WTC11 (cell line): Measurements from ENCODE around the gene CHPT1. TPM values are rescaled to one million over a fixed set of nuclear protein-coding genes. Genes with fewer than 3 reads are reported as not detected.

ENCODE experiments used
- ATAC-seq: fragments of 200-7000 bp; cut with Tn5 transposase; 2 replicates; pipeline ENCODE4 v1.10.0; 2021; ENCODE audit warnings: mild to moderate bottlenecking, moderate library complexity
- CTCF ChIA-PET: fragments of 300-600 bp; sonication (Branson Sonifier 250); formaldehyde crosslinking; loops from one replicate; lab custom pipeline; 2021; ENCODE audit warnings: antibody characterized with exemption; lab: Charles Lee
- POLR2A ChIA-PET: fragments of 350-600 bp; sonication (Branson Sonifier 250); formaldehyde crosslinking; loops from one replicate; lab custom pipeline; 2021; ENCODE audit warnings: antibody characterized with exemption; lab: Charles Lee
- DNase-seq: peaks from one replicate; pipeline ENCODE4 v3.0.0; 2021; ENCODE audit warnings: low spot score
- H3K27ac Mint-ChIP-seq: 2 replicates; pipeline ENCODE4 v1.8.0; 2021; ENCODE audit warnings: mixed read lengths
- H3K27me3 Mint-ChIP-seq: 2 replicates; pipeline ENCODE4 v1.8.0; 2021; ENCODE audit warnings: low read depth, mild to moderate bottlenecking, moderate library complexity, mixed read lengths
- H3K36me3 Mint-ChIP-seq: 2 replicates; pipeline ENCODE4 v1.8.0; 2021; ENCODE audit warnings: mixed read lengths
- H3K4me1 Mint-ChIP-seq: 2 replicates; pipeline ENCODE4 v1.8.0; 2022; ENCODE audit warnings: mixed read lengths
- H3K4me3 Mint-ChIP-seq: 2 replicates; pipeline ENCODE4 v1.8.0; 2021; ENCODE audit warnings: mild to moderate bottlenecking, moderate library complexity, mixed read lengths
- H3K9me3 Mint-ChIP-seq: 2 replicates; pipeline ENCODE4 v1.8.0; 2021; ENCODE audit warnings: mixed read lengths
- CREB1 ChIP-seq: sonication (generic); formaldehyde crosslinking; IDR thresholded peaks from 2 replicates; pipeline ENCODE4 v1.8.0; 2023; ENCODE audit warnings: mild to moderate bottlenecking, missing genetic modification reagents
- ETV6 ChIP-seq: sonication (generic); formaldehyde crosslinking; IDR thresholded peaks from 2 replicates; pipeline ENCODE4 v1.8.1; 2022; ENCODE audit warnings: mild to moderate bottlenecking, missing genetic modification reagents
- FOXP1 ChIP-seq: sonication (generic); formaldehyde crosslinking; IDR thresholded peaks from 2 replicates; pipeline ENCODE4 v1.8.0; 2022; ENCODE audit warnings: missing genetic modification reagents, mild to moderate bottlenecking, moderate library complexity, borderline replicate concordance
- JUN ChIP-seq: sonication (generic); formaldehyde crosslinking; IDR thresholded peaks from 2 replicates; pipeline ENCODE4 v1.8.0; 2023; ENCODE audit warnings: mild to moderate bottlenecking, missing genetic modification reagents
- NFATC4 ChIP-seq: fragments of 250-450 bp; sonication (Bioruptor Pico); IDR thresholded peaks from 2 replicates; pipeline ENCODE4 v1.9.0; 2021; ENCODE audit warnings: mild to moderate bottlenecking
- OVOL2 ChIP-seq: fragments of 250-450 bp; sonication (Bioruptor Pico); IDR thresholded peaks from 2 replicates; pipeline ENCODE4 v1.9.0; 2021; ENCODE audit warnings: mild to moderate bottlenecking, borderline replicate concordance
- PRRX2 ChIP-seq: fragments of 250-450 bp; sonication (Bioruptor Pico); IDR thresholded peaks from 2 replicates; pipeline ENCODE4 v1.8.0; 2021; ENCODE audit warnings: mild to moderate bottlenecking
- RELA ChIP-seq: sonication (generic); formaldehyde crosslinking; IDR thresholded peaks from 2 replicates; pipeline ENCODE4 v1.8.1; 2022; ENCODE audit warnings: missing genetic modification reagents, mild to moderate bottlenecking, borderline replicate concordance
- SMAD3 ChIP-seq: sonication (generic); formaldehyde crosslinking; IDR thresholded peaks from 2 replicates; pipeline ENCODE4 v1.8.0; 2022; ENCODE audit warnings: missing genetic modification reagents, mild to moderate bottlenecking, borderline replicate concordance
- SOX15 ChIP-seq: fragments of 250-450 bp; sonication (Bioruptor Pico); IDR thresholded peaks from 2 replicates; pipeline ENCODE4 v1.9.0; 2021; ENCODE audit warnings: mild to moderate bottlenecking
- SP1 ChIP-seq: sonication (generic); formaldehyde crosslinking; conservative IDR thresholded peaks from 2 replicates; pipeline ENCODE4 v1.8.1; 2022; ENCODE audit warnings: missing genetic modification reagents
- STAT6 ChIP-seq: sonication (generic); formaldehyde crosslinking; conservative IDR thresholded peaks from 2 replicates; pipeline ENCODE4 v1.8.1; 2023; ENCODE audit warnings: mild to moderate bottlenecking, low read depth, missing genetic modification reagents, moderate library complexity
- USF1 ChIP-seq: sonication (generic); formaldehyde crosslinking; IDR thresholded peaks from 2 replicates; pipeline ENCODE4 v1.8.0; 2022; ENCODE audit warnings: mild to moderate bottlenecking, missing genetic modification reagents
- USF2 ChIP-seq: sonication (generic); formaldehyde crosslinking; IDR thresholded peaks from 2 replicates; pipeline ENCODE4 v1.8.1; 2023; ENCODE audit warnings: mild to moderate bottlenecking, missing genetic modification reagents, moderate library complexity
- ZNF138 ChIP-seq: sonication (generic); formaldehyde crosslinking; conservative IDR thresholded peaks from 2 replicates; pipeline ENCODE4 v1.8.1; 2022; ENCODE audit warnings: mild to moderate bottlenecking, moderate library complexity, missing genetic modification reagents
- ZNF232 ChIP-seq: sonication (generic); formaldehyde crosslinking; IDR thresholded peaks from 2 replicates; pipeline ENCODE4 v1.8.0; 2022; ENCODE audit warnings: mild to moderate bottlenecking, missing genetic modification reagents
- ZNF671 ChIP-seq: fragments of 250-450 bp; sonication (Bioruptor Pico); IDR thresholded peaks from 2 replicates; pipeline ENCODE4 v1.8.0; 2021; ENCODE audit warnings: mild to moderate bottlenecking
- ZSCAN18 ChIP-seq: fragments of 250-450 bp; sonication (Bioruptor Pico); IDR thresholded peaks from 2 replicates; pipeline ENCODE4 v2.1.2; 2022; ENCODE audit warnings: mild to moderate bottlenecking, moderate library complexity
- total RNA-seq: library from RNA; stranded (reverse); gene quantifications from 3 replicates; pipeline ENCODE4 v1.2.3, GENCODE V29; 2021
- TF ChIP-seq, protein P1 (sequence below): fragments of 200-600 bp; IDR thresholded peaks from 2 replicates; pipeline ENCODE4 v1.8.0; 2022; ENCODE audit warnings: antibody characterized with exemption
- TF ChIP-seq, protein P2 (sequence below): sonication (generic); formaldehyde crosslinking; IDR thresholded peaks from 2 replicates; pipeline ENCODE4 v1.8.0; 2022; ENCODE audit warnings: mild to moderate bottlenecking, missing genetic modification reagents
- TF ChIP-seq, protein P3 (sequence below): sonication (generic); formaldehyde crosslinking; IDR thresholded peaks from 2 replicates; pipeline ENCODE4 v1.8.1; 2023; ENCODE audit warnings: mild to moderate bottlenecking, missing genetic modification reagents

Gene CHPT1
- total RNA-seq, 1 experiment from 2014 or later = 19.1 TPM

DNA sequence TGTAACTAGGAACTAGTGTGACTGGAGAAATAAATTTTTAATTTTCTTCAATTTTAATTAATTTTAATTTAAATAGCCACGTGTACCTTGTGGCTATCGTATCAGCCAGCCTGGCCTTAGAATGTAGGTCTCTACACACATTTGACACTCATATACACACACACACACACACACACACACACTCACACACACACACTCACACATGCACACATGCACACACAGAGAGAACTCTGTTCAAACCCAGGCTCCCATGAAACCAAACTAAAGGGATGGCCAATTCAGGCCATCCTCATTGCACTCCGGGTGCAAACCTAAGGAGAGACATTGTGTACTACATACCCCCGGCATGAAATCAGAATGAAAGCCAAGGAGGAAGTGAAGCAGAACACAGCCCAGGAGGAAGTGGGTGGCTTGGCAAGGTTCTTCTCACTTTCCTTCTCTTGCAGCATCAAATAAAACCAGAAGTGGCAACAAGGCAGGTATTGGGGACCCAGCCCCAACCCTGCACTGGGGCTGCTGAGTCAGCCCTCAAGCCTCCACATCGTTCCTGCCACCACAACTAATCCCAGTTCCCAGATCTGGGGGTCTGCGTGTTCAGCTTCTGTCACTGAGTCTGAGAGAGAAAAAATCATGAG is 26.2 kb upstream of the CHPT1 start:
- CTCF ChIA-PET = no interaction called here
- POLR2A ChIA-PET = interaction anchor here (0.6 kb wide), 1 partner anchor 220 kb away, joined by 6 read pairs; no protein-coding TSS in a partner anchor
- Mint-ChIP-seq H3K4me1 (peaks cover 6% of the 10 kb centered on the region), H3K4me3 (no peak overlapping the region), H3K36me3 (no peaks in the 10 kb centered on the region), H3K27ac (no peak overlapping the region), H3K9me3 (no peaks in the 10 kb centered on the region), H3K27me3 (peaks cover 3% of the 10 kb centered on the region; the same call in 1 of the 2 replicates)
- DNase-seq (no peak), ATAC-seq (no peak)
- TF ChIP-seq ETV6 (CRISPR knock-in tag) (no peak), PRRX2 (no peak), ZSCAN18 (CRISPR knock-in tag) (no peak), SMAD3 (CRISPR knock-in tag) (no peak), ZNF138 (CRISPR knock-in tag) (no peak), RELA (CRISPR knock-in tag) (no peak), OVOL2 (no peak), STAT6 (CRISPR knock-in tag) (no peak), ZNF671 (CRISPR knock-in tag) (no peak), FOXP1 (CRISPR knock-in tag) (no peak), SOX15 (no peak)
- TF ChIP-seq, protein P1, sequence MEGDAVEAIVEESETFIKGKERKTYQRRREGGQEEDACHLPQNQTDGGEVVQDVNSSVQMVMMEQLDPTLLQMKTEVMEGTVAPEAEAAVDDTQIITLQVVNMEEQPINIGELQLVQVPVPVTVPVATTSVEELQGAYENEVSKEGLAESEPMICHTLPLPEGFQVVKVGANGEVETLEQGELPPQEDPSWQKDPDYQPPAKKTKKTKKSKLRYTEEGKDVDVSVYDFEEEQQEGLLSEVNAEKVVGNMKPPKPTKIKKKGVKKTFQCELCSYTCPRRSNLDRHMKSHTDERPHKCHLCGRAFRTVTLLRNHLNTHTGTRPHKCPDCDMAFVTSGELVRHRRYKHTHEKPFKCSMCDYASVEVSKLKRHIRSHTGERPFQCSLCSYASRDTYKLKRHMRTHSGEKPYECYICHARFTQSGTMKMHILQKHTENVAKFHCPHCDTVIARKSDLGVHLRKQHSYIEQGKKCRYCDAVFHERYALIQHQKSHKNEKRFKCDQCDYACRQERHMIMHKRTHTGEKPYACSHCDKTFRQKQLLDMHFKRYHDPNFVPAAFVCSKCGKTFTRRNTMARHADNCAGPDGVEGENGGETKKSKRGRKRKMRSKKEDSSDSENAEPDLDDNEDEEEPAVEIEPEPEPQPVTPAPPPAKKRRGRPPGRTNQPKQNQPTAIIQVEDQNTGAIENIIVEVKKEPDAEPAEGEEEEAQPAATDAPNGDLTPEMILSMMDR = no peak
- TF ChIP-seq, protein P2, sequence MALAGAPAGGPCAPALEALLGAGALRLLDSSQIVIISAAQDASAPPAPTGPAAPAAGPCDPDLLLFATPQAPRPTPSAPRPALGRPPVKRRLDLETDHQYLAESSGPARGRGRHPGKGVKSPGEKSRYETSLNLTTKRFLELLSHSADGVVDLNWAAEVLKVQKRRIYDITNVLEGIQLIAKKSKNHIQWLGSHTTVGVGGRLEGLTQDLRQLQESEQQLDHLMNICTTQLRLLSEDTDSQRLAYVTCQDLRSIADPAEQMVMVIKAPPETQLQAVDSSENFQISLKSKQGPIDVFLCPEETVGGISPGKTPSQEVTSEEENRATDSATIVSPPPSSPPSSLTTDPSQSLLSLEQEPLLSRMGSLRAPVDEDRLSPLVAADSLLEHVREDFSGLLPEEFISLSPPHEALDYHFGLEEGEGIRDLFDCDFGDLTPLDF (CRISPR knock-in tag) = no peak
- TF ChIP-seq, protein P3, sequence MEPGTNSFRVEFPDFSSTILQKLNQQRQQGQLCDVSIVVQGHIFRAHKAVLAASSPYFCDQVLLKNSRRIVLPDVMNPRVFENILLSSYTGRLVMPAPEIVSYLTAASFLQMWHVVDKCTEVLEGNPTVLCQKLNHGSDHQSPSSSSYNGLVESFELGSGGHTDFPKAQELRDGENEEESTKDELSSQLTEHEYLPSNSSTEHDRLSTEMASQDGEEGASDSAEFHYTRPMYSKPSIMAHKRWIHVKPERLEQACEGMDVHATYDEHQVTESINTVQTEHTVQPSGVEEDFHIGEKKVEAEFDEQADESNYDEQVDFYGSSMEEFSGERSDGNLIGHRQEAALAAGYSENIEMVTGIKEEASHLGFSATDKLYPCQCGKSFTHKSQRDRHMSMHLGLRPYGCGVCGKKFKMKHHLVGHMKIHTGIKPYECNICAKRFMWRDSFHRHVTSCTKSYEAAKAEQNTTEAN (CRISPR knock-in tag) = no peak

GRCh38 chr12:101671833-101672232 is 25.6 kb upstream of the CHPT1 start:
- ChIA-PET POLR2A (no interaction called here), CTCF (no interaction called here)
- H3K27ac Mint-ChIP-seq = no peak overlapping the region
- no peaks in the 10 kb centered on the region for H3K9me3 Mint-ChIP-seq
- H3K4me1 Mint-ChIP-seq = peaks cover 3% of the 10 kb centered on the region; the same call in 1 of the 2 replicates
- no peak for ATAC-seq
- H3K36me3 Mint-ChIP-seq = no peaks in the 10 kb centered on the region
- H3K27me3 Mint-ChIP-seq = no peaks in the 10 kb centered on the region
- no peak for TF ChIP-seq JUN (CRISPR knock-in tag)
- TF ChIP-seq CREB1 (CRISPR knock-in tag) = no peak
- no peak for TF ChIP-seq ZNF232 (CRISPR knock-in tag)
- no peak for TF ChIP-seq NFATC4 (CRISPR knock-in tag)
- TF ChIP-seq SP1 (CRISPR knock-in tag) = no peak
- no peak for TF ChIP-seq USF1 (CRISPR knock-in tag)
- TF ChIP-seq USF2 (CRISPR knock-in tag) = no peak
- no peak for TF ChIP-seq ZNF138 (CRISPR knock-in tag)
- no peak for DNase-seq
- no peak overlapping the region for H3K4me3 Mint-ChIP-seq
